ENCODE results near the gene GSN.
A peak's percentile ranks its signal among the peaks of the same experiment; 100 is the strongest.

The GSN gene

GRCh38 chr9:121353241-121354061 lies 85.5 kb downstream of the GSN start:
- H3K27ac Mint-ChIP-seq, result no peak overlapping the region
- peaks cover 7% of the 10 kb centered on the region for H3K4me1 Mint-ChIP-seq
- no peaks in the 10 kb centered on the region for H3K9me3 Mint-ChIP-seq
- H3K36me3 Mint-ChIP-seq, result peaks cover 3% of the 10 kb centered on the region
- ATAC-seq (ENCODE audit: low read depth) (peak; percentile 82), DNase-seq (ENCODE audit: low spot score in 2 of 2) (no peak)
- peak overlapping the region; percentile 61 for H3K4me3 Mint-ChIP-seq
- H3K27me3 Mint-ChIP-seq, result no peaks in the 10 kb centered on the region

GRCh38 chr9:121354141-121354540 lies 86.2 kb downstream of the GSN start:
- Mint-ChIP-seq H3K4me1 (peaks cover 13% of the 10 kb centered on the region), H3K9me3 (no peaks in the 10 kb centered on the region), H3K27ac (no peak overlapping the region), H3K36me3 (peaks cover 3% of the 10 kb centered on the region), H3K27me3 (no peaks in the 10 kb centered on the region), H3K4me3 (no peak overlapping the region)
- no peak for ATAC-seq (ENCODE audit: low read depth)
- DNase-seq (ENCODE audit: low spot score in 2 of 2), result no peak

GRCh38 chr9:121354762-121355161 lies 86.8 kb downstream of the GSN start:
- Mint-ChIP-seq H3K27me3 (no peaks in the 10 kb centered on the region), H3K4me3 (no peak overlapping the region), H3K4me1 (peaks cover 13% of the 10 kb centered on the region), H3K36me3 (peaks cover 3% of the 10 kb centered on the region), H3K9me3 (no peaks in the 10 kb centered on the region), H3K27ac (no peak overlapping the region)
- ATAC-seq (ENCODE audit: low read depth) (no peak), DNase-seq (ENCODE audit: low spot score in 2 of 2) (no peak)

GRCh38 chr9:121357011-121357410 lies 89.0 kb downstream of the GSN start:
- DNase-seq (ENCODE audit: low spot score in 2 of 2) (no peak), ATAC-seq (ENCODE audit: low read depth) (no peak)
- Mint-ChIP-seq H3K4me3 (no peak overlapping the region), H3K36me3 (peaks cover 3% of the 10 kb centered on the region), H3K27me3 (no peaks in the 10 kb centered on the region), H3K9me3 (no peaks in the 10 kb centered on the region), H3K27ac (no peak overlapping the region), H3K4me1 (peaks cover 13% of the 10 kb centered on the region)

DNA sequence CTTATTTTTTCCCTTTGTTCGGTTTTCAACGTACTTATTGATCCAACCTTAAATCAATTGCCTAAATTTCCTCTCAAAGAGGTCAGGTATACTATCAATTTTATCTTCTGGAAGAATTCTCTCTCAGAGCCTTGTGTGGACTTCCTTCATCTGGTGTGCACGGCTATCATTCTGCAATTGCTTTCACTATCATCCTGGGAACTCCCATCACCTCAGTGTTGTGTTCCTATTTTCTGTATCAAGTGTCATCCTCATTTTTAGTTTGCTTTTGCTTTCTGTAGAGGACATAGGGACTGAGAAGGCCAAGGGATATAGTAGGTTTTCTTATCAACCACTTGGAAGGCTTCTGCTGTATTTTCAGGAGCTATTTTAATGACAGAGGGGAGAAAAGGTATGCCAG lies 90.8 kb downstream of the GSN start:
- Mint-ChIP-seq H3K4me1 (peaks cover 8% of the 10 kb centered on the region), H3K27me3 (no peaks in the 10 kb centered on the region), H3K36me3 (no peaks in the 10 kb centered on the region), H3K4me3 (no peak overlapping the region), H3K27ac (peak overlapping the region; percentile 2), H3K9me3 (no peaks in the 10 kb centered on the region)
- DNase-seq (ENCODE audit: low spot score in 2 of 2), result no peak
- ATAC-seq (ENCODE audit: low read depth), result peak; percentile 41

DNA sequence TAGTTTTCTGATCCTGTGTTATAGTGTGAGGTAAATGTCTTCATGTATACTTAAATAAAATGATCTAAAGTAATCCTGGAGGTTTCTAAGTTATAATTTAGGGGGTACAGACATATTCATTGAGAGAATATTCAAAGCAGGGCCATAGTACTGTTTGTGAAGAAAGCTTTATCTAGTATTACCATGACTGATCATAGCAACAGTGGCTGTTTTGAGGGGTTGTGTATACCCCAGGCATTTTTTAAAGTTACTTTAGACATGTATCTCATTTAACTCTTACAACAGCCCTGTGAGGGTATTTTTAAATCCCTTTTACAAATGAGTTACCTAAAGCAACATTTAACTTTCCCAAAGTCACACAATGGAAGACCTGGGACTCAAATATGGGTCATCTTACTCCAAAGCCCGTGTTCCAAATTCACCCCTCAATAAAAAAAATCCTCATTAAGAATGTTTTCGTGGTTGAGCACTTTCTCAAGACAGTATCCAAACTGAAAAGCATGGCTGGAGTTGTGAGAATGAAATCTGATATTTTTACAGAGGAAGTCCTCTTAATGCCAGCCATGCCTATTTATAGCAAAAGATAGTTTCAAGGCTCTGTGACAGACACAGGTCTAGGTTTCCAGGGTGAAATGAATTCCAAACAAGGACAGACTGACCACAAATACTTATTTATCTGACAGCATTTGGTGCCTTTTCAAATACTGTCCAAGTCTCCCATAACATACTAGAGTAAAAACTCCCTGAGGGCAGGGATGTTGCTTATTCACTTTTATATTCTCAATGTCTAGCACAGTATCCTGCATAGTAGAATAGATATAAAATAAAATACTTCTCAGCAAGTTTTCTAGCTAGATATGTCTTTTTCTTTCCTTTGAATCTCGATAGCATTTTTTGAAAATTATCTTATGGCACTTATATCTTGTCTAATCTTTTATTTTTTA lies 91.7 kb downstream of the GSN start:
- Mint-ChIP-seq H3K9me3 (no peaks in the 10 kb centered on the region), H3K36me3 (no peaks in the 10 kb centered on the region), H3K27ac (no peak overlapping the region), H3K4me3 (no peak overlapping the region), H3K4me1 (peaks cover 8% of the 10 kb centered on the region), H3K27me3 (no peaks in the 10 kb centered on the region)
- no peak for ATAC-seq (ENCODE audit: low read depth)
- no peak for DNase-seq (ENCODE audit: low spot score in 2 of 2)

- no peak overlapping the region for H3K27ac Mint-ChIP-seq
- no peaks in the 10 kb centered on the region for H3K36me3 Mint-ChIP-seq
- no peak overlapping the region for H3K4me3 Mint-ChIP-seq
- DNase-seq (ENCODE audit: low spot score in 2 of 2) (no peak), ATAC-seq (ENCODE audit: low read depth) (no peak)
- peaks cover 8% of the 10 kb centered on the region for H3K4me1 Mint-ChIP-seq
- no peaks in the 10 kb centered on the region for H3K9me3 Mint-ChIP-seq
- H3K27me3 Mint-ChIP-seq, result no peaks in the 10 kb centered on the region
Measured at GRCh38 chr9:121360601-121361374, 92.8 kb downstream of the GSN start.

GRCh38 chr9:121362813-121363621 lies 95.1 kb downstream of the GSN start:
- no peak for DNase-seq (ENCODE audit: low spot score in 2 of 2)
- ATAC-seq (ENCODE audit: low read depth), result no peak
- H3K4me3 Mint-ChIP-seq, result no peak overlapping the region
- H3K27me3 Mint-ChIP-seq, result no peaks in the 10 kb centered on the region
- H3K9me3 Mint-ChIP-seq, result no peaks in the 10 kb centered on the region
- no peak overlapping the region for H3K27ac Mint-ChIP-seq
- H3K36me3 Mint-ChIP-seq, result no peaks in the 10 kb centered on the region
- H3K4me1 Mint-ChIP-seq, result peaks cover 8% of the 10 kb centered on the region

GRCh38 chr9:121363622-121363961 lies 95.6 kb downstream of the GSN start:
- ATAC-seq (ENCODE audit: low read depth) (no peak), DNase-seq (ENCODE audit: low spot score in 2 of 2) (no peak)
- H3K27ac Mint-ChIP-seq, result no peak overlapping the region
- no peaks in the 10 kb centered on the region for H3K36me3 Mint-ChIP-seq
- no peaks in the 10 kb centered on the region for H3K27me3 Mint-ChIP-seq
- H3K4me3 Mint-ChIP-seq, result no peak overlapping the region
- peaks cover 5% of the 10 kb centered on the region for H3K4me1 Mint-ChIP-seq
- no peaks in the 10 kb centered on the region for H3K9me3 Mint-ChIP-seq

DNA sequence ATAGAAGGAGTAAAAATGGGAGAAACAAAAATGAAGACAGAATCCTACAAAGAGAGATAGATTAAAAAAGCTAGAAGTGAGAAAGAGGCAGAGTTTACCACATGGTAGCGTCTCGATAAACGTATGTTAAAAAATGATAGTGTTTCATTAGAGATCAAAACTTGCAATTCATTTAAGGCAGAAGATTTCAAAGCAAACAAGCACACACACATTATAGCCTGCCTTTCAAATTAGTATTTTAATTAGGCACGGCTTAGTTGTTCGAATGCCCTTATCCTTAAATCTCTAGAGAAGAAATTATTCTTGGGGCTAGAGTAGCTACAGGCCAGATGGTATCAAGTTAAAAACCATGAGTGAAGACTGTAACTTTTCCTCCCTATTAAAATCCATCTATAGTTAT lies 96.1 kb downstream of the GSN start:
- ATAC-seq (ENCODE audit: low read depth) (no peak), DNase-seq (ENCODE audit: low spot score in 2 of 2) (no peak)
- H3K9me3 Mint-ChIP-seq, result no peaks in the 10 kb centered on the region
- H3K36me3 Mint-ChIP-seq, result no peaks in the 10 kb centered on the region
- peaks cover under 1% of the 10 kb centered on the region for H3K4me1 Mint-ChIP-seq
- no peak overlapping the region for H3K4me3 Mint-ChIP-seq
- no peak overlapping the region for H3K27ac Mint-ChIP-seq
- no peaks in the 10 kb centered on the region for H3K27me3 Mint-ChIP-seq

DNA sequence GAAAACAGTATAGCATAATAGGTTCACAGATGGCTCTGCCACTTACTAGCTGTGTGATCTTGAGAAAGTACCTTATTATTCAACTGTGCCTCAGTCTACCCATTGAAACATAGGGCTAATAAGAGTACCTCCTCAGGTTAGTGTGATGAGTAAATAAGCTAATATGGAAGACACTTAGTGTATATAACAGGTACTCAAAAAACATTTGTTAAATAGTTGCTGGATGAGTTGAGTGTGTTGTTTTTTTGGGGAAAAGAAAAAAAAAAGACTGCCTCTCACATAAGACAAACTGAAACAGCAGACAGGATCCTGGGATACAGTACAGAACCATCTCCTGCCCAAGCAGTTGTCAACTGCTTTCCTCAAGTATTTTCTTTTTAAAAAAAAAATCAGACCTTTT lies 96.9 kb downstream of the GSN start:
- no peaks in the 10 kb centered on the region for H3K27me3 Mint-ChIP-seq
- H3K36me3 Mint-ChIP-seq, result no peaks in the 10 kb centered on the region
- no peak for ATAC-seq (ENCODE audit: low read depth)
- H3K4me1 Mint-ChIP-seq, result peaks cover 5% of the 10 kb centered on the region
- H3K9me3 Mint-ChIP-seq, result no peaks in the 10 kb centered on the region
- H3K4me3 Mint-ChIP-seq, result no peak overlapping the region
- DNase-seq (ENCODE audit: low spot score in 2 of 2), result no peak
- H3K27ac Mint-ChIP-seq, result no peak overlapping the region

- H3K4me3 Mint-ChIP-seq, result no peak overlapping the region
Measured at GRCh38 chr9:121365564-121365963, 97.6 kb downstream of the GSN start.

DNA sequence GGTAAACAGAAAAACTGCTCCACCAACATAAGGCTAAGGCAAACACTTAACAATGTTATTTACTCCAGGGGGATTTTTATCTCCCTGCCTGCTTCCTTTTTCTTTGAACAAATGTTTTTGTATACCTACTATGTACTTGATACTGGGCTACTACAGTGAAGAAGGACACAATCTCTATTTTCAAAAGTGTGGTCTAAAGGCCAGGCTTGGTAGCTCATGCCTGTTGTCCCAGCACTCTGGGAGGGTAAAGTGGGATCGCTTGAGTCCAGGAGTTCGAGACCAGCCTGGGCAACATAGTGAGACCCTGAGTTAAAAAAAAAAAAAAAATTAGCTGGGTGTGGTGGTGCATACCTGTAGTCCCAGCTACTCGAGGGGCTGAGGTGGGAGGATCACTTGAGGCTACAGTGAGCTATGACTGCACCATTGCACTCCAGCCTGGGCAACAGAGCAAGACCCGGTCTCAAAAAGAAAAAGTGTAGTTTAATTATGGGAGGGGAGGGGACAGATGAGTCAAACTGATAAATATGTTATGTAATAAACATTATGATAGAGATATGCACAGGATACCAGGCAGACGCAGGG lies 98.7 kb downstream of the GSN start:
- no peak for ATAC-seq (ENCODE audit: low read depth)
- Mint-ChIP-seq H3K4me1 (peaks cover 9% of the 10 kb centered on the region), H3K27ac (no peak overlapping the region)

More at GRCh38 chr9:121365564-121365963, 97.6 kb downstream of the GSN start:
- Mint-ChIP-seq H3K9me3 (peaks cover 3% of the 10 kb centered on the region), H3K4me1 (peaks cover 8% of the 10 kb centered on the region), H3K27ac (no peak overlapping the region), H3K36me3 (peaks cover 2% of the 10 kb centered on the region), H3K27me3 (no peaks in the 10 kb centered on the region)
- DNase-seq (ENCODE audit: low spot score in 2 of 2) (no peak), ATAC-seq (ENCODE audit: low read depth) (no peak)

More for the DNA sequence above, 98.7 kb downstream of the GSN start:
- Mint-ChIP-seq H3K36me3 (peaks cover 2% of the 10 kb centered on the region), H3K27me3 (no peaks in the 10 kb centered on the region), H3K4me3 (no peak overlapping the region), H3K9me3 (peaks cover 4% of the 10 kb centered on the region)
- no peak for DNase-seq (ENCODE audit: low spot score in 2 of 2)
